B cell (primary cell): ENCODE results near the gene CHAC1.

Experiments used
- CTCF ChIP-seq: fragments of 200-600 bp; IDR thresholded peaks from one replicate; pipeline ENCODE4 v1.8.0; 2022; ENCODE audit warnings: antibody characterized with exemption, mild to moderate bottlenecking
- EZH2 ChIP-seq: IDR thresholded peaks from 2 replicates; pipeline ENCODE4 v1.6.1; 2012; ENCODE audit warnings: borderline replicate concordance, low read depth, mild to moderate bottlenecking, moderate library complexity, low read length; ENCODE audit not compliant: insufficient read depth, poor library complexity, severe bottlenecking

DNA sequence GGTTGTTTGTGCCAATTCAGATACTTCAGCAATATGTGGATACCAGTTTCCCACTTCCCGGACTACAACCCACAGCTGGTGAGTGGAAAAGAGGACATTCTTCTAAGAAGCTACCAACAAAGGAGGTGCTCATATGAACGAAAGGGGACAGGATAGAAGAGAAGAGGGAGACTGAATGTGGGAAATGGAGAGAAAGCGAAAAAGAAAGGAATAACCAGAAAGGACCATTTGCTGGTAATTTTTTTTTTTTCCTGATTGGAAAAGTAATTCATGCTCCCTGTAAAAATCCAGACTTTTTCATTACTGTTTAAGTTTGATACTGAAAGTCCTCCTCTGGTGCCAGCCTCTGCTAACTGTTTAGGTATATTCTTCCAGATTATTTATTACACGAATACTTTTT, 1.5 kb upstream of the CHAC1 start:
- TF ChIP-seq CTCF (no peak), EZH2 (no peak)
